Hair follicular keratinocyte (primary cell): ENCODE results near the gene S100A9. TPM values are rescaled to one million over a fixed set of nuclear protein-coding genes. Genes with fewer than 3 reads are reported as not detected.

ENCODE experiments used
- total RNA-seq: library from RNA; depleted of rRNA; stranded (reverse); fragments of >200 nt; gene quantifications from 2 replicates; pipeline ENCODE4 v1.2.3, GENCODE V29; 2015

Gene S100A9
- total RNA-seq = 1,435 and 1,560 TPM in 2 replicates

DNA sequence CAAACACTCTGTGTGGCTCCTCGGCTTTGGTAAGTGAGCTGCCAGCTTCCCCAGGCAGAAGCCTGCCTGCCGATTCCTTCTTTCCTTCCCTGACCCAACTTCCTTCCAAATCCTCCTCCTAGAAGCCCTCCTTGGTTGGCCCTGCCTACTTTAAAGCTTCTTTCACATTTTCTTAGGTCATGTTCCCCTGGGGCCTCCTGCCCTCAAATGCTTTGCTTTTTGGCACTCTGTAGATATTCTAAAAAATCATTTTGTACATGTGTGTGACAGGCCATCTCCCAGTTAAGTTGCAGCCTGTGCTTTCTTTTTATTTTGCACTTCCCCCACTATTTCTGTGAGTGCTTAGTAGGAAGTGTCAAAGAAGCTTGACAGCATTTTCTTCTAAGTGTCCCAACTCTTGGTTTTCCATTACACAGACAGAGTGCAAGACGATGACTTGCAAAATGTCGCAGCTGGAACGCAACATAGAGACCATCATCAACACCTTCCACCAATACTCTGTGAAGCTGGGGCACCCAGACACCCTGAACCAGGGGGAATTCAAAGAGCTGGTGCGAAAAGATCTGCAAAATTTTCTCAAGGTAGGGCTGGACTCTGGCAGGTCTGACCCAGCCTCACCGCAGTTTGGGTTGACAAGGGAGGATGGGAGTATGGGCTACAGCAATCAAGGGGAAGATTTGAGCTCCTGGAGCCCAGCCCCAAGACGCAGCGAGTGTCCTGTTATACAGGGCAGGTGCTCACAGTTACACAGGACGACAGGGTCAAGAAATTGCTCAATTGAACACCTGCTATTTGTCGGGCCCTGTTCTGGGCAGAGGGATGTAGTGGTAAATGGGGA lies at the start of gene S100A9:
S100A9 (plus strand) TSS at position 2 of the 838 bp plus-strand sequence; CDS start at position 432, 430 bp downstream.

GRCh38 chr1:153312570-153313186 lies 45.0 kb upstream of the S100A9 start, which contains the start of gene PGLYRP3:
PGLYRP3 (minus strand) TSS chr1:153312952; CDS start chr1:153310665, 2,287 bp downstream.

DNA sequence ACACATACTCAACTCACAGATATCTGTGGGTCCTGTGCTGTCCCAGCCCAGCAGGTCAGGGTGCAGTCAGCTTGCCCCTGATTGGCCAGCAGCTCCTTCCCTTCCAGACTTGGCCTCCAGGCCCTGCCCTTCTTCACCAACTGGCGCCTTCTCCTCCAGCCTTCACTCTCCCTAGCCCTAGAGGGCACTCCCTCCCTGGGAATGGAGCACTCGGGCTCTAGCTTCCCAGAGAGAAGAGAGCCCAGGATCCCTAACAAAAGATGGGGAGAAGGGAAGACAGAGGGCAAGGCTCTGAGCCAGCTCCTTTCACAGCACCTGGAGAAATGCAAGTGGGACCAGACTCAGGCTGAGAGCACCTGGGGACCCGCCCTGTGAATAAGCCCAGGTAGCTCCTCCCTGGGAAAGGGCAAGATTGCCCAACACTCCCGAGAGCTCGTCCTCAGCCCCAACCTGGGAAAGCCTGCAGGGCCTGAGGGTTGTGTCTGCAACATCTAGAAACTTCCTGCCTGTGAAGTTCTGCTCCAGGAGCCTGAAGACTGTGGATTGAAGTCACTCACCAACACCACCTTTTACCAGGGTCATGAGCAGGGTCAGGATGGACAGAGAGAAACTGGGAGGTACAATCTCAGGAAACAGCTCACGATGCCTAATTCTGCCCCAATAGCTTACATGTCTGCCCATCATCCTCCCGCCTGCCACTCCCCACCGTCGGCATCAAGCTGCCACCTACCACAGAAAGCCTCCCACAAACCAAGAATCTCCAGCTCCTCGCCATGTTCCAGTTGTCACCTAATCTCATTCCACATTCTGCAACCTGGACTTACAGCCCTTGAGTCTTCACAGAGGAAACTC lies 8.9 kb upstream of the S100A9 start, which contains the start of gene PGLYRP4:
PGLYRP4 (minus strand) TSS at position 331 of the 852 bp plus-strand sequence. CDS start 909 bp downstream, outside the sequence.

GRCh38 chr1:153375511-153375910 lies 17.9 kb downstream of the S100A9 start, which contains the start of gene S100A12:
S100A12 (minus strand) TSS chr1:153375621; CDS start chr1:153374592, 1,029 bp downstream.

DNA sequence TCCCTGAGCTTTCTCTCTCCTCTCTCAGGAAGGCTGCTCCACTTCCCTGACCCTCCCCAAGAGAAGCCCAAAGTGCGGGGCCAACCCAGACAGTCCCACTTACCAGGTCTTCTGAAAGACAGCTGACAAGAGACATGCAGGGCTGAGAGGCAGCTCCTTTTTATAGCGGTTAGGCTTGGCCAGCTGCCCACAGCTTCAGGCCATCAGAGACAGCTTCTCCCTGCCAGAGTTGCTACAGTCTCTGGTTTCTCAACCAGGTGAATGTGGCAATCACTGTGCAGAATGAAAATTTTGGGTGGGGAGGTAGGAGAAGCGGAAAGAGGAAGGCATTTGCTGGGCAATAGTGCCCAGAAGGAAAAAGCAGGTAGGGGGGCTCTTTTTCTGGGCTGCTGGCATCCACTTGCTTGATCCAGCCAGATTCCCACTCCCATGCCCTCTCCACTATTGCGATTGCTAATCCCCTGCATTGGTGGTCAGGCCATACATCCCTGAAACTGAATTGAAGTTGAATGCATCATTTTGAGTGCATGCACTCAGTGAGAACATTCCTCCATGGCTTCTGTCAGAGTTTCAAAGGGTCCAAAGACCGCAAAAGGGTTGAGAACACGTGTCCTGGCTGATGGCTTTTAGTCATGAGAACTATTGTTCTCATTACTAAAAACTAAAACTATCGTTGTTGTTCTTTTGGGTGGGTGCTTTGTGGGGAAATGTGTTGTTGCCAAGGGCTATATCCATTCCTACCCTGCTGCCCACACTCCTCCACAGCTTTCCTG lies 33.5 kb downstream of the S100A9 start, which contains the start of gene S100A8:
S100A8 (minus strand) TSS at position 136 of the 773 bp plus-strand sequence. CDS start 538 bp downstream, outside the sequence.

Other genes starting within 250 kb of the S100A9 start
- not detected in 2 replicates for gene SPRR2F, start 244.3 kb upstream of the S100A9 start, total RNA-seq
- not detected in 2 replicates for gene SPRR2G, start 207.0 kb upstream of the S100A9 start, total RNA-seq
- gene LELP1, start 154.4 kb upstream of the S100A9 start, total RNA-seq = not detected in 2 replicates
- gene PRR9, start 140.3 kb upstream of the S100A9 start, total RNA-seq = not detected in 2 replicates
- not detected in 2 replicates for gene LORICRIN, start 98.2 kb upstream of the S100A9 start, total RNA-seq
- gene PGLYRP3, start 44.9 kb upstream of the S100A9 start, total RNA-seq = 0.34 and 0.62 TPM in 2 replicates
- 0.30 and 0.55 TPM in 2 replicates for gene PGLYRP4, start 9.0 kb upstream of the S100A9 start, total RNA-seq
- gene S100A12, start 17.8 kb downstream of the S100A9 start, total RNA-seq = 0.49 and 1.7 TPM in 2 replicates
- 228 and 239 TPM in 2 replicates for gene S100A8, start 33.2 kb downstream of the S100A9 start, total RNA-seq
- gene S100A7A, start 58.7 kb downstream of the S100A9 start, total RNA-seq = under 0.01 TPM in 1 of 2 replicates, not detected in the other
- gene S100A7, start 102.8 kb downstream of the S100A9 start, total RNA-seq = 5.2 and 13.3 TPM in 2 replicates
- 1,494 and 3,100 TPM in 2 replicates for gene S100A6, start 178.1 kb downstream of the S100A9 start, total RNA-seq
- not detected in 2 replicates for gene S100A5, start 183.1 kb downstream of the S100A9 start, total RNA-seq
- 5.7 and 25.3 TPM in 2 replicates for gene S100A4, start 188.0 kb downstream of the S100A9 start, total RNA-seq
- gene S100A3, start 191.4 kb downstream of the S100A9 start, total RNA-seq = 7.7 and 12.7 TPM in 2 replicates
- gene S100A2, start 208.0 kb downstream of the S100A9 start, total RNA-seq = 7,785 and 8,615 TPM in 2 replicates